Stomach (tissue), 4 donors: ENCODE measurements around the gene FIP1L1.

Experiments
- CTCF ChIP-seq, 7 experiments: fragments of 450-650 bp in 4 of 7; fragments of 200-600 bp in 3 of 7; sonication (generic) in 3 of 7; IDR thresholded peaks; one replicate each; pipeline ENCODE4 v1.5.1; 2016 to 2019; ENCODE audit warnings: antibody characterized with exemption in 7 of 7, control low read depth in 2 of 7, mild to moderate bottlenecking in 1 of 7
- POLR2A ChIP-seq, 4 donors: fragments of 450-650 bp; IDR thresholded peaks; one replicate each; pipeline ENCODE4 v1.6.1; 2016; ENCODE audit warnings: antibody characterized with exemption in 4 of 4, control low read depth in 2 of 4, mild to moderate bottlenecking in 1 of 4, moderate library complexity in 1 of 4
- POLR2AphosphoS5 ChIP-seq, 3 donors: sonication (generic); formaldehyde crosslinking; IDR thresholded peaks; one replicate each; pipeline ENCODE4 v1.6.1; 2016; ENCODE audit warnings: antibody characterized with exemption in 3 of 3

DNA sequence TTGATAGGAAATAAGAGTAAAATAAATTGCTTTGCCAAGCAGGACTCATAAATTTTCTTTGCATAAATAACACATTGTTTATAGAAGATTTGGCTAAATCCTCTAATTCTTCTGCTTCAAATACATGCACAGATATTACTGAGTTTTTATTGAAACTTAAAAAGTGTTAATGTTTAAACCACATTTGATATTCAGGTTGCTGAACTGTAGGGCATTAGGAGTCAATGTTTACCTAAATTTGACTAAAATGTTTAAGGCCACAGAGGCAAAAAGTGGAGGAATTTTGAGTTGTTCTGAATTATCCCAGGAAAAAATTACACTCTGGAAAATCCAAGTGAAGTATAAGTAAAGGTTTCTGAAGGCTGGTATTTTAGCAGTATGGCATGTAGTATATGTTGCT is 78.7 kb downstream of the FIP1L1 start:
- no peak for TF ChIP-seq CTCF (IDR thresholded peaks at IDR 0.05)
- TF ChIP-seq POLR2A (IDR thresholded peaks at IDR 0.05) = no peak
- TF ChIP-seq POLR2AphosphoS5 (IDR thresholded peaks at IDR 0.05) = no peak
